ENCODE data around the gene APBB2.

GRCh38 chr4:41103657-41104056 is 110.7 kb downstream of the APBB2 start:
- no peak for TF ChIP-seq EP300 (IDR thresholded peaks at IDR 0.05)
- no peak for TF ChIP-seq CTCF (IDR thresholded peaks at IDR 0.05)
- no peak for TF ChIP-seq POLR2AphosphoS5 (IDR thresholded peaks at IDR 0.05)

Measured in gastroesophageal sphincter (tissue), 3 donors.